Activated naive CD4-positive, alpha-beta T cell (primary cell): Measurements from ENCODE around the gene ULK4.

Experiments
- DNase-seq, 4 experiments: peaks; one replicate each; lab custom pipeline; 2025; lab: John Stamatoyannopoulos, UW

ULK4 gene

DNA sequence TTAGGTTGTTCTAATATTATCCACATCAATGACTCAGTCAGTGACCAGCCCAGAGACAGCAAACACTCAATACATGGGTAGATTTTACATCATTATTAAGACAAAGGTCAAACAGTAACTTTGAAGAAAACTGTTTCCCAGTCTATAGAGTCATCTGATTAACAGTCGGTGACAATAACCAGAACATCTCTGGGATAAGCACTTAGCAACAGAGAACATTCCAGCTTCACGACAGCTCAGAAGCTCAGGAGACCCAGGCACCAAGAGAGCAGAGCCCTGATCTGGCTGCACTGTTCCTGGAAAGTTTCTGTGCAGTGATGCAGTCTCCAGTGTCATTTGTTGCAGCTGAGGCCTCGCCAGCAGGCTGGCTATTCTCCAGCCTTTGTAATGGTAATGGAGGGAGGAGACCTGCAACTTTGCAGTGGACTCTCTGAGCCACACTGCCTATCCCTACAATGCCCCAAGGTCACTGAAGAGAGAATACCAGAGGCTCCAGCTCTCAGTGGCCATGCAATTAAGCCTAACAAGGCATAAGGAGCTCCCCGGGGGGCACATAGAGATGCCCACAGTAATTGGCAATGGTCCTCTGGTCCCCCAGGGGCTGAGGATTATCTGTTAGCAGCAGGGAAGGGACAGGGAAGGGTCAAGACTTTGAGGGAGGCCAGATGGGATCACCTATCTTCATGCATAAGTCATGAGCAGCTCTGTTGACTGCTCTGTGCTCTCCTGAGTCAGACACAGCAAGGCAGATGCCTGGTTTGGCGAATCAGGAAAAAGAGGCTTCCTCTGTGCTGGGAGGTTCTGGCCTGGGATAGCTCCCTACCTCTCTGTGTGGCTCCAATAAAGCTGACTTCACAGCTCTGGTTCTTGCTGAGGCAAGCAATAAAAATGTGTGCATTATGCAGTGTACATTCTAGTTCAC, 599.0 kb downstream of the ULK4 start:
- no peak for DNase-seq

DNA sequence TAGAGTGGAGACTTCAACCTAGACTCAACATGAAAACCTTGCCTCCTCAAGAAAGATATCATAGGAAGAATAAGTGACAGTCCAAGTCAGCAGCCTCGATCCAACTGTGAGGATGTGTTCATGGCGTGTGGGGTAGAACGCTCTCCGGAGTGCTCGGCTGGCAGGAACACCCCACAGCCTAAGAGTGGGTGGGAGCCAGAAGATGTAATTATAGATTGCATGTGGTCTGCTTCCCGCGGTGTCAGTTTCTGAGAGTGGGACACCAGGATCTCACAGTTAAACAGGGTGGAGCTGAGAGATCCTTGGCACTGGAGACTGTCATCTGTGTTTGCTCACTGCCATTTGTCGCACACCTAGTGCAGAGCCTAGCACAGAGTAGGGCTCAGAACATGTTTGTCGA, 604.6 kb downstream of the ULK4 start:
- DNase-seq: no peak

DNA sequence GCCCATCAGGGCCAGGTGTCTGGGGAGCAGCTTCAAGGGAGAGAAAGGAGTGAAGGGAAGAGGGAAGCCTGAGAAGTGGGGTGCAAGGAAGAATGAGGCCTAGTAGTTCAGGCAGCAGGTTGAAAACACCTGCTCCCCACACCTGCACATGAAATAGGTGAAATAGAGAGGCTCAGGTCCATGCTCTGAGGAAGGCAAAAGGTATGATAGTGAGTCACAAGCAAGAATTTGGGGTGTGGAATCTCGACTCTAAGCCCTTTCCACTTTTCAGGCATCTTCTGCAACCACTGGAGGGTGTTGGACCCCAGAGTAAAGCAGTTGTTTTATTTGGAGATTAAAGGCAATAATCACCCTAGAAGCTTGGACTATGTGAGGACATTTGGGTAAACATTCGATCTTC, 605.1 kb downstream of the ULK4 start:
- no peak for DNase-seq

DNA sequence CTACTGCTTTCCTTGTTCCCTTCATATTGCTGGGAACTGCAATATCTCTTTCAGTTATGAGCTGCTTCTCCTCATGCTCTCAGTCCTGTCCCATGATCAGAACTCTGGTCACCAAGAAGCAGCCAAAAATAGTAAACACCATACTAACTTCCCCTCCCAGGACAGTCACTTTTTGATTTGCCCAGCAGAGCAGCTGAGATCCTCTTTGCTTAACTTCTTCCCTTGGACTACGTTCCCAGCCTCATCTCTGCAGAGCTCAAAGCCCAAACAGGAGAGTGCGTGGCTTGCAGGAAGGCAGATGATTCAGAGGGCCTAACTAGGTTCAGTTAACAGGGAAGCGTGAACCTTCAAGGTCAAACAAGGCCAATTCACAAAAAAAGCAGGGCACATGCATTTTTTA, 609.4 kb downstream of the ULK4 start:
- DNase-seq: no peak

DNA sequence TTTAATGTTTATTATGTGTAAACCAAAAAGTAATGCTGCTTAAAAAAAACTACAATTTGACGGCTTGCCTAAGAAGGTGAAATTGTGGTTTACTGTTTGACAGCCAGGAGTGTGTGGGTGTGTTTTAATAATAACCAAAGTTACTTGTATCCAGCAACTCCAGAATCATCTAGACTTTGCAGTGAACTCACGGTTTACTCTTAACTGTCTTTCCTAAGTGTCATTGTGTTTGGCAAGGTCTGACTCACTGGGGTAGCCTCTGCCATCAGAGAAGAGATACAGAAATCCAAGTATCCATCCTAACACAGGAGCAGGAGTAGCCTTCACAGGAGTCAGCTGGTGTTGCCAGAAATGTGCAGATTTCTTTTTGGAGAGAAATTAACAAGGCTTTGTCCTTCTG, 611.5 kb downstream of the ULK4 start:
- no peak for DNase-seq

DNA sequence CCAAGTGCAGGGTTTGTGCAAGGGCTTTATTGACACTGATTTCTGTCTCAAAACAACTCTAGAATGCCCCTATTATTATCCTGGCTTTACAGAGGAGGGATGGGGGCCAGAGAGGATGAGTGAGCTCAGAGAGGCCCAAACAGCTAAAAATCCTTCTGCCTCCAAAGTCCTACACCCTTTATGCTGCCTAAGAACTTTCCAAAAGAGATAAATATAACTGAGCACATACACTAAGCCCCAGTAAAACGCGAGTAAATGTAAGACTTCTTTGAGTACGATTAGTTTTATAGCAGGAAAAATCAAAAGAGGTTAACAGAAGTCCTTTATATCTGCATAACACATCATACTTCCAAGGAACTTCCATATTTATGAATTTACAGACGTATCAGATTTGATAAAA, 613.5 kb downstream of the ULK4 start:
- DNase-seq: no peak

DNA sequence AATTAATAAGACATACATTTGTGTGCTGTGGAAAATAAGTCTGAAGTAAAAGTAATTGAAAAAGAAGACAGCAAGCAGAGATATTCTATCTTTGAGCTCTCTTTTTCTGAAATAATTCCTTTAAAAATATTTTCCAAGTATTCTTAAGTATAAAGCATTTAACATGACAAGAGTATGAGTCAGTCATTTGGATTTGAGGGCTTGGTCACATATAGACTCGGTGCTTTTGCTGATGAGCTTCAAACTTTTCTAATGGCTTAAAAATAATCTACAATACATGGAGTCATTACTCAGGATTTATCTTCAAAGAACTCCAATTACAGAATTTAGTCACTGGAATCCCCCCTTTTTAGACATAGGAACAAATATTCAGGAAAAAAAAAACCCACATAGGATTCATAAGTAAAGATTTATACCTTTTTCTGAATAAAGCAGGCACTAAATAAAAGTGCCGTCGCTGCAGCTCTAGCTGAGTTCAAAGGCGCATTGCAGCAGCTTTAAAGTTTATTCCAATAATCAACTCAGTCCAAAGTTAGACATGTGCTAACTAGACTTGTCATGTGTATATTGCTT, 615.1 kb downstream of the ULK4 start:
- DNase-seq: no peak

DNA sequence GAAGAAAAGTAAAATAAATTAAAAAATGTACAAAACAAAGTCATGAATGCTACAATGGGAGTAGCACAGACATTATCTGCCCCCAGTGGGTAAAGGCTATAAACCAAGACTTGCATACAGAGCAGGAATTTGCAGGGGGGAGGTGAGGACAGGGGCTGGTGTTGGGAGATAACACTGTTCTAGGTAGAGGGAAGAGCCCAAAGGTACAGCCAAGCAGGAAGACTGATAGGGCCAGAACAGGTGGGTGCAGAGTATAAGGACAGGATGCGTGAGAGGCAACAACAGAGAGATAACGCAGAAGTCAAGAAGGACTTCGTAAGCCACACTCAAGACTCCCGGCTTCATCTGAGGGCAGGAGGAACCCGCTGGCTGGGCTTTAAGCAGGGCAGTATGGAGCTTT, 616.1 kb downstream of the ULK4 start:
- no peak for DNase-seq

DNA sequence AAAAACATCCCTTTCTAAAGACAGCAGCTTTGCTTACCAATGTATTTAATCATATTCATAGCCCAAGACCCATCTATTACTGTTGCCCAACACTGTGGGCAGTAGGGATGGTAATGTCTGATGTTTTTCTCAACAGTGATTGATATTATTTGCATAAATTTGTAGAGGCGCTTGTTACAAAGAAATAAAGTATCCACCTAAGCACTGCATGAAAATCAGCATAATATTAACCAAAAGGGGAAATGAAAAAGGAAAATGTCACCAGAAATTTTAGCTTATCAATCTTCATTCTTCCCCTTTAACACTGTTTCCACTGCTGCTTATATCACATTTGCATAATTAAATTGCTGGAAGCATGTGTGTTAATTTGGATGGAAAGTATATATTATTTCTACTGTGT, 622.1 kb downstream of the ULK4 start:
- DNase-seq: no peak

DNA sequence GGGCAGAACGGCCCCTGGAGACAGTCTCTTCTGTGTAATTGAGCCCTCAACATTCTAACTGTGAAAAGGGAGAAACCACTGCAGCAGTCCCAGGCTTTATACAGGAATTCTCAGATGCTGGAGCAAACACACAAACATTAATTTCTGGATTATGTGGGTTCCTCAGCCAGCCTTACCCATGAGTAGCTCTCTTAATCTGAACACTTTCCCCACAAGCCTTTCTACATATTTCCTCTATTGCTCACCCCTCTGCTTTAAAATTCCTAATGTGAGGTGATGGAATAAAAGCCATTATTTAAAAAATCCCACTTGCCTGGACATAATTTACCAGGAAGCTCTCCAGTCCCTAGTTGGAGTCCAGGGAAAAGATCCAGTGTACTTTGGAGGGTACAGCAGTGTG, 623.6 kb downstream of the ULK4 start:
- DNase-seq: no peak

DNA sequence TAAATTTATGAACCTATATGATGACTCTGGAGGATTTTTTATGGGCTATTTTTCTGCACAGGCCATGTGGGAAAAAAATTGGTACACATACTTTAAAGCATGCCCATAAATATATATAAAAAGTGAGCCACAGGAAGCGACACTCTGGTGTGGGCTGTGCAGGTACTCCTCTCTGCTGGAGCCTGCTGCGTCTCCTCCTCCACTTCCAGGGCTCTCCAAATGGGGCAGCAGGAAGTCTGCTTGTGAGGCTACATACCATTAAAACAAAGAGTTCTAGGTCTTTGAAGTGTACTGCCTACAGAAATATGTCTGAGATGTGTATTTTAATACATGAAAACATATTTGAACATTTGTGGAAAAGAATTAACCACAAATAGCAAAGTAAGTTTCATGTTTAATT, 627.5 kb downstream of the ULK4 start:
- DNase-seq: no peak

DNA sequence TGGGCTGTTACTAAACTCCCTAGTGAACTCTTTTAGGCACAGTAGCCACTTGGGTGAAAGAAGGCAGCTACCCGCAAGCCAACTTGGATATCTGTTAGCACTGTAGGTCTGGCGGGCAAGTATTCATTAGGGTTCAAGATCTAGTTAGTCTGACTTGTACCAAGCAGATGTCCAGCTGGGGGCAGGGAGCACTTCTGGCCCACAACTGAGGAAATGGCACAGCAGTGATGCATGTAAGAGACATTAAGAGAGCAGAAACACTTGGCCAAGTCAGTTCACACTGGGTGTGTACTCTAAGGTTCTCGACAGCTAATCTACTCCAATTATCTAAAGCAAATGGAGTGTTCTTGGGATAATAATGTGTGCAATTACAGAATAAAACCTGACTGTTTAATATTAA, 630.9 kb downstream of the ULK4 start:
- no peak for DNase-seq

DNA sequence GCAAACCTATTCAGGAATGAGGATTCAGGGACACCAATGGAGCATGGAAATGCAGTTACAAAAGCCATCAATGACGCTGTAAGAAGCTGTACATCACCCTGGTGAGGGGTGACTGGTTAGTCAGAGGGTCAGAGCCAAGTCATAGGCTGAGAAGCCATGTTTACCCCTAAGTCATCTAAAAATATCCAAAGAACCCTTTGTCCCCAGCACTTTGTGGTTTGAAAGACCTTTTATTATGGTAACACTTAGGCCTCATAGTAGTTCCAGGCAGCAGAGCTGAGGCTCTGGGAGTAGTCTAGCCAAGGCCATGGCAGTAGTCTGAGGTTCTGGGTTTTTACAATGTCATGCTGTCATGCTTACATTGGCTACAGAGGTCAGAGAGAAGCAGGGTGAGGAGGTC, 631.4 kb downstream of the ULK4 start:
- no peak for DNase-seq

DNA sequence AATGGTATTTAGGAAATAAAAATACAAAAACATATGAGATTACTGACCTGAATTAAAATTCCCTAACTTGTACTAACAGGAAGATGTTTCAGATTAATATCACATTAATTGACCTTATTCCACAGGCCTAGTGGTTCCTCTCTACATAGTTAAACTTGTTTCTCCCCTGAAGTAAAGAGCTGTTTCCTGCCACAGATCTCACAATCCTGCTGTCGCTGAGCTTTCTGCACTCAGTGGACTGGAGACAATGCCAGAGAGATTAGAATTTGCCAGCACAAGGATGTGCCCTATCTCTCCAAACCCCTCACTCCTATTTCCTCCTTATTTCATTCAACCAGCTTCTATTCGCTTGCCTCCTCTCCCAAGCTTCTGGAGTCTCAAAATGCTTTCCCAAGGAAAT, 632.0 kb downstream of the ULK4 start:
- no peak for DNase-seq

DNA sequence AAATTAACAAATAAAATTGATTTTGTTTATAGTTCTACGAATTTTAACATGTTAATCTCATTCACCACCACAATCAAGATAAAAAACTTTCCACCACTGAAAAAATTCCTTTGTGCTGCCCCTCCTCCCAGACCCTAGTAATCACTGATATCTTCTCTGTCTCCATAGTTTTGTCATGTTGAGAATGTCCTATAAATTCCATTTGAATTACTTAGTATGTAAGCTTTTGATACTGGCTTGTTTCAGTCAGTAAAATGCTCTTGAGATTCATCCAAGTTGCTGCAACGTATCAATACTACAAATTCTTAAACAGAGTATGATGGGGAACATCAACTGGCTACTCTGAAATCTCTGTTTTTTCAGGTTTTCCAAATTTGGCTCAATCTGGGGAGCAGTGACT, 633.0 kb downstream of the ULK4 start:
- no peak for DNase-seq

DNA sequence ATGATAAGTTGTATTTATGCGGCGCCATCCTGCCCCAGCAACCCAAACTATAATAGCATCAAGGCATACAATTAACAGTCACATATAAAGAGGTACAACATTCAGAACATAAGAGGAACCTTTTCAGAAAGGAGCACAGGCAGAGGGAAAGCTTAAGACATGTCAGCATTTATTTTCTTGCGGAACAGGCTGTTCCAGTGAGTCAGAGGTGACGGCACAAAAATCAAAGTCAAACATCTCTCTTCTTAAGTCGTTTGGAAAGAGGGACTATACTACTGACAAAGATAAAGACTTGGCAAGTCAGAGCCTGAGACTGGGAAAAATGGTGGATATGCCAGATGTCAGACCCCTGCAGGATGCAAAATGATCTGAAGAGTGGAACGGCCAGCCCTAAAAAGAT, 634.2 kb downstream of the ULK4 start:
- no peak for DNase-seq

DNA sequence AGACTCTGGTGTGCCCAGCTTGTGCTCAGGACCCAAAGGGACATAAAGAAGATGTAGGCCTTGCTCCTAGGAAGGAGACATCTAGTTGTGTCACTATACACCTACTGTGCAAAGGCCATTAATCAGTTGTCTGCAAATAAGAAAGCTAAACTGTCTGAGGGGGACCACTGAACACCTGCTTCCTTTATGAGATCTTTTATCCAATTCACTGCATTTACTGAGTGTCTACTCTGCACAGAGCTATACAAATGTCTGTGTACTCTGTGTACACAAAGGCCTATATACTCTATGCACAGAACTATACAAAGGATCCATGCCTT, 637.8 kb downstream of the ULK4 start:
- DNase-seq: no peak

DNA sequence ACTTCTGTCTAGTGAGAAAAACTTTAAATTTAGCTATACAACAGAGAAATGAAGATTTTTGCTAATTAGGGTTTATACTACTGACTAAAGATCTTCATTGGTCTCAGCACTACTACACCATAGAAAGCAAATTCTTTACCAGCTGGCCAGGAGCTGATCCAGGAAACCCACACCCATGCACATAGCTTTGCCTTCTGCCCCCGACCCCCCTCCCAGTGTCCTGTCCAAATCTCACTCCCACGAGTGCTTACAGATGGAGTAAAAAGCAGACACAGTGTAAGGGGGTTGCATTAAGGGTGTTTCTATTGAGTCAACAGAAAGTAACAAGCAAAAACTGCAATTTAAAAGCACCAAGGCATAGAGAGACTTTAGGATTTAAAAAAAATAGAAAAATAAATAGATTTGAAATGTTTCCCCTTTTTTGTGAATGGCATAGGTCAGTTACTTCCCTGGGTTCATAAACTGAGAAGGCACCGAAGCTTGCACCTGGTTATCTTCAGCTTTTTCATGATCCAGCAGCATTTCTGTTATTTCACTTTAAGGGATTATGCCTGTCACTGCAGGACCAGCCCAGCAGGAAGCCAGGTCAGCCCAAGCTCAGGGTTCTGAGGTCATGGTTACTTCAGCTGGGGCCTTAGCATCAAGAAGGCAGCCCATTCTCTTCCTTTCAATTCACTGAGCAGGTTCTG, 638.3 kb downstream of the ULK4 start:
- no peak for DNase-seq

DNA sequence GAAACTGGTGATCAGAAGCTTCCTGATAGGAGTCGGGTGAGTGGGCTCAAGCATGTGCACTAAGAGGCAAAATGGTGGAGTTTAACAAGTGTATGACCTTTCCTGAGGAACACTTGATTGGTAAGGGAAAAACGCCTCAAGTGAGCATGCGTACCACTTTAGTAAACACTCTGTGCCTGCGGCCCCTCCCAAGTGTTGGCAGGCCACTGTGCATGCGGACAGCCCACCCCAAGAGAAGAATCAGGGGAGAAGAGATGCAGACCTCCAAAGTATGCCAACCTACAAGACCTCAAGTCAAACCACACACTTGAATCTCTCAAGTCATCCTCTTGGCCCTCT, 640.3 kb downstream of the ULK4 start:
- DNase-seq: no peak

DNA sequence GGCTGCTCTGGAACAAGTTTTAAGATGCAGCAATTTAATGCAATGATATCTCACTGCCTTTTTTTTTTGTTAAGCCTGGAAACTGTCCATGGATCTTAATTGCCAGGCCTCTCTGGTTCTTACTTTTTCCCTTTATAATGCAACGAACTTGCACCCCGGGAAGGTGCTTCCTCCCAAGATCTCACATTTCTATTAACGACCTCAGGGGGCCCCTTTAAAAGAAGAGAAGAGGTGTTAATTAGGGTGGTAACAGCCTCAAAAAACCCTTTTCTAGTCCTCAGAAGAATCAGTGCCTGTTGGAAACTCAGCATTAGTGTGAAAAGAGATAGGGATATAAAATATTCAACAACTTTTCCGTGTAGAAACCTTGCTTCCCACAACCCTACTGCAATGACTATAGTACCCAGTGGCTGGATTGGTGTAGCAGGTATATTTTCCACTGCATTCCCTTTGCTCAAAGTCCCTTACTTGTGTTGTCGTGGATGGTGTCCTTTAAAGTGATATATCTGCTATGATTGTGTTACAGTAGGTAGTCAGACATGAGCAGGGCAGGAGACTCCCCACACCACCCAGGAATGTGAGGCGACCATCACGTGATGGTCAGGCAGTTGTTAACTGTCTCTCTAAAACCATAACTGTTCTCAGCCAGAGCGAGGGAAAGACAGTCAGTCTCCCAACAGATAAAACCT, 640.8 kb downstream of the ULK4 start:
- no peak for DNase-seq

DNA sequence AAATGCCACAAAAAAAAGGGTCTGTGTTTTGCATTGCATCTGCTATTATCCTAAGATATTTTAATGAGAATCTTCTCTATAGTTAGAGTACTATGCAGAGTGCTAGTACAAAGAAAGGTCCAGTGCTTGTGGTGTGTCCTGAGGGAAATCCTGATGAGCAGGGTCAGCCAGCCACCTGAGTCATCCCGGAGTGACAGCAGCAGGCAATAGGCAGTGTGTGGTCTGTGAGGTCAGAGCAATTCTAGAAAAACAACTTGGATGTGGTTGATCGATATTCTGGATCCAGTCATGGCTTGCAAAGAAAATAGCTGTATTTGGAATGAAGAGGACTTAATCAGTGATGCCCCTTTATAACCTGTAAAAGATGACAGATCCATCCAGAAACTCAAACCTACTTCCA, 643.4 kb downstream of the ULK4 start:
- no peak for DNase-seq

DNA sequence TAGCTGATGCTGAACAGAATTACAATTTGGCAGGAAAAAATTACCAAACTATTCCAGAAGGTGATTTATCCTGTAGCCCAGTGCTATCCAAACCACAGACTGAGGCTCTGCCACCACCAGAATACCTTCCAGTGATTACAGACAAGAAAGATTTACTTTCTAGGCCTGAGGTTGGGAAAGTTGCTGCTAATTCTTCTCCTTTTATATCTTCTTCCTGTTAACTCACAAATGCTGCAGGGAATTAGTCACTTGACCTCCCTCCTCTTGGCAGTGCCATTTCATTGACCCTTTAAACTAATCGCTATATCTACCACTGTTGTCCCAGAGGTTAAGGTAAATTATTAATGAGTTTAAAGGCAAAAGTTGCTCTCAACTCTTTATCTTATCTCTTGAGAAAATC, 644.2 kb downstream of the ULK4 start:
- DNase-seq: no peak

DNA sequence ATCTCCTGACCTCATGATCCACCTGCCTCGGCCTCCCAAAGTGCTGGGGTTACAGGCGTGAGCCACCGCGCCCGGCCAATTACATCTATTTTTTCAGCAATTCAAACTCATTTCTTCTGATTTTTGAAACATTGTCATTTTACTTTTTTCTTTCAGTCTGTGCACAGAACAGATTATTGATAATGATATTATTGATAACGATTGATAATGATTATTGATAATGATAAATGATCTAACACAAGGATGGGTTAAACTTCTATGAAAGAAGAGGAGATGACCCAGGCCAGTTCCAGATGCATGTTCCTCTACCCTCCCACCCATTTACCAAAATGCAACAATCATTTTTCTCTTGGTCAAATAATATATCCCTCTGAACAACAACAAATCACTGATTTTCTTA, 644.6 kb downstream of the ULK4 start:
- DNase-seq: no peak
